Left lung (tissue), 10 donors: ENCODE measurements around the gene COL20A1. TPM values are rescaled to one million over a fixed set of nuclear protein-coding genes. Genes with fewer than 3 reads are reported as not detected.

Source experiments
- ATAC-seq: fragments of 200-7000 bp; cut with Tn5 transposase; one replicate; pipeline ENCODE4 v1.9.1; 2020; ENCODE audit warnings: moderate library complexity
- DNase-seq, 4 donors: peaks; one replicate each; pipeline ENCODE4 v3.0.0-alpha.2; 2013 to 2020
- H3K27ac ChIP-seq, 2 donors: fragments of 200-600 bp; sonication (generic) in 1 of 2; one replicate each; pipeline versions ENCODE4 v1.5.0 to v1.8.0; 2020 to 2021
- H3K27me3 ChIP-seq, 2 donors: fragments of 200-600 bp; sonication (generic) in 1 of 2; one replicate each; pipeline versions ENCODE4 v1.5.0 to v1.8.0; 2020 to 2021
- H3K36me3 ChIP-seq, 2 donors: fragments of 200-600 bp; sonication (generic) in 1 of 2; one replicate each; pipeline versions ENCODE4 v1.5.0 to v1.8.0; 2020 to 2021
- H3K4me1 ChIP-seq, 2 donors: fragments of 200-600 bp; one replicate each; pipeline ENCODE4 v1.8.0; 2021
- H3K4me3 ChIP-seq, 2 donors: fragments of 200-600 bp; sonication (generic) in 1 of 2; one replicate each; pipeline versions ENCODE4 v1.5.0 to v1.8.0; 2020 to 2021; ENCODE audit warnings: mild to moderate bottlenecking in 1 of 2
- H3K9me3 ChIP-seq, 2 donors: fragments of 200-600 bp; sonication (generic) in 1 of 2; one replicate each; pipeline versions ENCODE4 v1.5.0 to v1.8.0; 2020 to 2021
- intact Hi-C, 2 donors: fragments of 100-400 bp; cut with DNase I; formaldehyde crosslinking; loops; one replicate each; pipeline versions ENCODE4 v1.11.2 to v1.14.2; 2022
- polyA plus RNA-seq, 6 donors: library from polyadenylated mRNA; unstranded; fragments of 120-200 nt; gene quantifications; one replicate each; pipeline ENCODE4 v1.2.1, GENCODE V29; 2013; ENCODE audit not compliant: insufficient read length in 6 of 6
- total RNA-seq, 2 donors: library from RNA; stranded (reverse); fragmentation: NEBNext Ultra II Directional; extraction: Animal tissue kit (Norgen Biotek cat#: 25700); gene quantifications; one replicate each; pipeline ENCODE4 v1.2.1, GENCODE V29; 2021
- TF ChIP-seq, protein P1 (sequence below), 2 donors: fragments of 200-600 bp; sonication (generic) in 1 of 2; IDR thresholded peaks; one replicate each; pipeline versions ENCODE4 v1.5.0 to v1.8.0; 2021; ENCODE audit warnings: antibody characterized with exemption in 2 of 2
- donor health status: DM: no; HTN: yes; CAD: no.
- donor health status: DM: no; HTN: no; CAD: no.

COL20A1 gene
- total and polyA plus RNA-seq, 8 donors, result 0.08 to 0.31 (median 0.24) TPM; not detected in 2

DNA sequence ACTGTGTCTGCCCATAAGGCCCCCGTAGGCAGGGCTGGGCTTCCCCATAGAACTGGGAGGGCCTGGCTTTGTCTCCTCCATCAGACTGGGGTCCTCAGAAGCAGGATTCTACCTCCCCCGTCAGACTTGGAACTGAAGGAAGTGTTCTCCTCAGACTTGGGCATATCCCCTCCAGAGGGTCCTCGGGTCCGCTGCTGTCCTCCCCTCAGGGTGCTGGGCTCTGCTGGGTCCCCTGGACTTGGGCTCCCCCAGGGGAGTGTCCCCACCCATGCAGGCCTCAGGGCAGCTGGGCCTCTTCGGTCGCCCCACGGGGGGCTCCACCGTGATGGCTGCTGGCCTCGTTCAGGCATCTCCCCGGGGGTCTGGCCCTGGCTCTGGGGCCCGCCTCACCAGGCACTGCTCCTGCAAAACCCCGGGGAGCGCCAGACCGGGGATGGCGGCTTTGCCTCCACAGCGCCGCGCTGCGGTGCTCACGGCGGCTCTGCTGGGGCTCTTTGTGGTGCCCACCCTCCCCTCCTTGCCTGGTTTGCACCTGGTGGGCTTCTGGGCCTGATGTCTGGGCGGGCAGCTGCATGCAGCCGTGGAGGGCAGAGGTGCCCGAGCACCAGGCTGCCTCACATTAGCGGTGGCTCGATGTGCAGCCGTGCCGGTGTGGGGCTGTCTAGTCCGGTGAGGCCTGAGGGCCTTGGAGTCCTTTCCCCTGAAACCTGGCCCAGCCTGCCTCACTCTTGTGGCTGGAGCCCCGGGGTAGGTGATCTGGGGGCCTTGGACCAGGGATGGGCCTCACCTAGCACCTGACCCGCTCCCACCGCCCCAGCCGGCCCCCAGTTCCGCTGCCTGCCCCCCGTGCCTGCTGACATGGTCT lies 13.9 kb downstream of the COL20A1 start:
- Histone ChIP-seq H3K36me3 (no peaks in the 10 kb centered on the region), H3K4me1 (no peaks in the 10 kb centered on the region), H3K27ac (no peak overlapping the region), H3K27me3 (peaks cover 0 to 61% of the 10 kb centered on the region in 2 donors), H3K4me3 (no peak overlapping the region), H3K9me3 (peaks cover 0 to 1% of the 10 kb centered on the region in 2 donors)
- TF ChIP-seq, protein P1, sequence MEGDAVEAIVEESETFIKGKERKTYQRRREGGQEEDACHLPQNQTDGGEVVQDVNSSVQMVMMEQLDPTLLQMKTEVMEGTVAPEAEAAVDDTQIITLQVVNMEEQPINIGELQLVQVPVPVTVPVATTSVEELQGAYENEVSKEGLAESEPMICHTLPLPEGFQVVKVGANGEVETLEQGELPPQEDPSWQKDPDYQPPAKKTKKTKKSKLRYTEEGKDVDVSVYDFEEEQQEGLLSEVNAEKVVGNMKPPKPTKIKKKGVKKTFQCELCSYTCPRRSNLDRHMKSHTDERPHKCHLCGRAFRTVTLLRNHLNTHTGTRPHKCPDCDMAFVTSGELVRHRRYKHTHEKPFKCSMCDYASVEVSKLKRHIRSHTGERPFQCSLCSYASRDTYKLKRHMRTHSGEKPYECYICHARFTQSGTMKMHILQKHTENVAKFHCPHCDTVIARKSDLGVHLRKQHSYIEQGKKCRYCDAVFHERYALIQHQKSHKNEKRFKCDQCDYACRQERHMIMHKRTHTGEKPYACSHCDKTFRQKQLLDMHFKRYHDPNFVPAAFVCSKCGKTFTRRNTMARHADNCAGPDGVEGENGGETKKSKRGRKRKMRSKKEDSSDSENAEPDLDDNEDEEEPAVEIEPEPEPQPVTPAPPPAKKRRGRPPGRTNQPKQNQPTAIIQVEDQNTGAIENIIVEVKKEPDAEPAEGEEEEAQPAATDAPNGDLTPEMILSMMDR (IDR thresholded peaks at IDR 0.05), result no peak
- DNase-seq, result peak in 1 of 4 donors; percentile 72
- intact Hi-C loops, result loop anchor here in 1 of 2 donors (5.0 kb wide), 1 partner anchor 75 kb away; no protein-coding TSS in a partner anchor
- no peak for ATAC-seq

DNA sequence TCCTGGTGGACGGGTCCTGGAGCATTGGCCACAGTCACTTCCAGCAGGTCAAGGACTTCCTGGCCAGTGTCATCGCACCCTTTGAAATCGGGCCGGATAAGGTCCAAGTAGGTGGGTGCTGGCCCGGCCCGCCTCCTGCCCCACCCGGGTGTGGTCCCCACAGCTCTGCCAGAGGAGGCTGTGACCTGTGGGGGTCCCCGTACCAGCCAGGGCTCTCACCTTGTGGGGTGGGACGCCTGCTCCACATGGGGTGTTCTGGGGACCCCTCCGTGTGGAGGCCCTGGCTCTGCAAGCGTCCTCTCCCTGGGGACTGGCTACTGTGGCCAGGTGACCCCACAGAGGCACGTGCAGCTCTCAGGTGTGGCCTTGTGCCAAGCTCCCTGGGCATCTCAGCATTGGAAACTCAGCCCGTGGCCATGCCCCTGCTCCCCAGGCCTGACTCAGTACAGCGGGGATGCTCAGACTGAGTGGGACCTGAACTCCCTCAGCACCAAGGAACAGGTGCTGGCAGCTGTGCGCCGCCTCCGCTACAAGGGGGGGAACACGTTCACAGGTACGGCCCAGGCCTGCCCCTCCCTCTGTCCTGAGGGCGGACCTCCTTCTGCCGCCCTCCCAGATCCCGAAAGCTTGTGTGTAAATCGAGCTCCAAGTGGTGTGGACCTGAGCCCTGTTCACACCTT lies 14.7 kb downstream of the COL20A1 start:
- H3K4me3 ChIP-seq, result no peak overlapping the region
- no peaks in the 10 kb centered on the region for H3K36me3 ChIP-seq
- TF ChIP-seq, protein P1 (IDR thresholded peaks at IDR 0.05), result no peak
- H3K27ac ChIP-seq, result no peak overlapping the region
- peaks cover 0 to 4% of the 10 kb centered on the region in 2 donors for H3K4me1 ChIP-seq
- ATAC-seq, result no peak
- DNase-seq, result peak in 1 of 4 donors; percentile 70
- H3K27me3 ChIP-seq, result peaks cover 0 to 69% of the 10 kb centered on the region in 2 donors
- H3K9me3 ChIP-seq, result no peaks in the 10 kb centered on the region
- intact Hi-C loops, result loop anchor here in 1 of 2 donors (5.0 kb wide), 1 partner anchor 75 kb away; no protein-coding TSS in a partner anchor

DNA sequence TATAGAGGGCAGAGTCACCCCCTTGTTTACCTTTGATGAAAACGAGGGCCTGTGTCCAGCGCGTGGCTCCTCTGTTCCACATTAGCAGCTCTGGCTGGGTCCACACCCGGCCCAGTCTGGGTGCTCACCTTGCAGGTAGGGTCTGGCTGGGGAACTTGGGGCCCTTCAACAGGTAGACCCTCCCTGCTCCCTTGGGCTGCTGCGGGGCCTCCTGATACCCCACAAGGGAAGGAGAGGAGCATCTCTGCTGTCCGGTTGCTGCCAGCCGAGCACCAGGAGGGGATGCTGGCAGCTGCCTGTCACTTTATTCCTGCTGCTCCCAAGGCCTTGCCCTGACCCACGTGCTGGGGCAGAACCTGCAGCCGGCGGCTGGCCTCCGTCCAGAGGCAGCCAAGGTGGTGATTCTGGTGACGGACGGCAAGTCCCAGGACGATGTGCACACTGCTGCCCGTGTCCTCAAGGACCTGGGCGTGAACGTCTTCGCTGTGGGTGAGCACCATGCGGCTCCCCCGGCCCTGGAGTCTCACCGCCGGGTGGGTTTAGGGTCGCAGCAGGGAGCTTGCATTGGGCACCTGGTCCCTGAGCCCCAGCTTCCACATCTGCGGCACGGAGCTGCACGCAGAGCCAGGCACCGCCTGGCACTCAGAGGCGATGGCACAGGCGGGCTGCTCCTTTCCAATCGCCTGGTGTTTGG lies 15.4 kb downstream of the COL20A1 start:
- ATAC-seq (no peak), DNase-seq (peak in 1 of 4 donors; percentile 72)
- peaks cover 0 to 72% of the 10 kb centered on the region in 2 donors for H3K27me3 ChIP-seq
- intact Hi-C loops, result loop anchor here in 1 of 2 donors (5.0 kb wide), 1 partner anchor 74 kb away; no protein-coding TSS in a partner anchor
- H3K4me3 ChIP-seq, result no peak overlapping the region
- TF ChIP-seq, protein P1 (IDR thresholded peaks at IDR 0.05), result no peak
- no peaks in the 10 kb centered on the region for H3K9me3 ChIP-seq
- H3K27ac ChIP-seq, result no peak overlapping the region
- peaks cover 0 to 4% of the 10 kb centered on the region in 2 donors for H3K4me1 ChIP-seq
- no peaks in the 10 kb centered on the region for H3K36me3 ChIP-seq

DNA sequence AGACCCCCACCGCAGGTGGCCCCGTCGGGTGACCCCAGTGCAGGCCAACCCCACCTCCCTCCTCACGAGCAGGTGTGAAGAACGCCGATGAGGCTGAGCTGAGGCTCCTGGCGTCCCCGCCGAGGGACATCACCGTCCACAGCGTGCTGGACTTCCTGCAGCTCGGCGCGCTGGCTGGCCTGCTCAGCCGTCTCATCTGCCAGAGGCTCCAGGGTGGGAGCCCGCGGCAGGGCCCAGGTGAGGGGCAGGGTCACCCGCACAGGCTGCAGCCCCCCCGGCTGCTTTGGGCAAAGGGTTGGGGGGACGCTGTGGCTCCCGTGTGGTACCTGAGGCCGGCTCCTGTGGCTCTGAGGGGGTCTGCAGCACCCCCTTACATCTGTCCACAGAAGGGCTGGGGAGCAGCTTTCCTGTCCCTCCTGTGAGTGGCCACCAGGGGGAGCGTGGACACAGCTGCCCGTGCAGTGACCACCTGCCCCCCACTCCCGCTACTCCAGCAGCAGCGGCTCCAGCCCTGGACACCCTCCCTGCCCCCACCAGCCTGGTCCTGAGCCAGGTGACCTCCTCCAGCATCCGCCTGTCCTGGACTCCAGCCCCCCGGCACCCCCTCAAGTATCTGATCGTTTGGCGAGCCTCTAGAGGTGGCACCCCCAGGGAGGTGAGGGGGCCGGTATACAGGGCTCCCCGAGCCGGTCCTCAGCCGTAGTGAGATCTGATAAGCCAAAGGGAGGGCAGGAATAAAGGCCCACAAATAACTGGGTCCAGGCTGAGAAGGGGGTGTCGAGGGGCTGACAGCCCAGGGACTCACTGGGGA lies 16.5 kb downstream of the COL20A1 start:
- peak; percentile 64 for ATAC-seq
- intact Hi-C loops, result loop anchor here in 1 of 2 donors (5.0 kb wide), 1 partner anchor 73 kb away; no protein-coding TSS in a partner anchor

More for the DNA sequence above, 16.5 kb downstream of the COL20A1 start:
- Histone ChIP-seq H3K27ac (no peak overlapping the region), H3K4me1 (peaks cover 0 to 4% of the 10 kb centered on the region in 2 donors), H3K27me3 (peaks cover 0 to 82% of the 10 kb centered on the region in 2 donors), H3K4me3 (no peak overlapping the region), H3K9me3 (no peaks in the 10 kb centered on the region), H3K36me3 (no peaks in the 10 kb centered on the region)
- TF ChIP-seq, protein P1 (IDR thresholded peaks at IDR 0.05), result peak; percentile 86 to 88
- peak in 3 of 4 donors; percentile 55 to 78 (median 71) for DNase-seq
